Breast epithelium (tissue), 3 donors: ENCODE results near the gene CDH23.

Source experiments
- POLR2A ChIP-seq: fragments of 450-650 bp; IDR thresholded peaks from one replicate; pipeline ENCODE4 v1.6.1; 2016; ENCODE audit warnings: antibody characterized with exemption, mild to moderate bottlenecking, moderate library complexity
- POLR2AphosphoS5 ChIP-seq, 3 donors: sonication (generic); formaldehyde crosslinking; IDR thresholded peaks; one replicate each; pipeline ENCODE4 v1.6.1; 2017; ENCODE audit warnings: antibody characterized with exemption in 3 of 3
- TF ChIP-seq, protein P1 (sequence below), 3 donors: fragments of 450-650 bp; IDR thresholded peaks; one replicate each; pipeline ENCODE4 v1.5.1; 2016 to 2017; ENCODE audit warnings: antibody characterized with exemption in 3 of 3, mild to moderate bottlenecking in 3 of 3, moderate library complexity in 3 of 3

GRCh38 chr10:71716426-71716825, 319.7 kb downstream of the CDH23 start:
- TF ChIP-seq, protein P1, sequence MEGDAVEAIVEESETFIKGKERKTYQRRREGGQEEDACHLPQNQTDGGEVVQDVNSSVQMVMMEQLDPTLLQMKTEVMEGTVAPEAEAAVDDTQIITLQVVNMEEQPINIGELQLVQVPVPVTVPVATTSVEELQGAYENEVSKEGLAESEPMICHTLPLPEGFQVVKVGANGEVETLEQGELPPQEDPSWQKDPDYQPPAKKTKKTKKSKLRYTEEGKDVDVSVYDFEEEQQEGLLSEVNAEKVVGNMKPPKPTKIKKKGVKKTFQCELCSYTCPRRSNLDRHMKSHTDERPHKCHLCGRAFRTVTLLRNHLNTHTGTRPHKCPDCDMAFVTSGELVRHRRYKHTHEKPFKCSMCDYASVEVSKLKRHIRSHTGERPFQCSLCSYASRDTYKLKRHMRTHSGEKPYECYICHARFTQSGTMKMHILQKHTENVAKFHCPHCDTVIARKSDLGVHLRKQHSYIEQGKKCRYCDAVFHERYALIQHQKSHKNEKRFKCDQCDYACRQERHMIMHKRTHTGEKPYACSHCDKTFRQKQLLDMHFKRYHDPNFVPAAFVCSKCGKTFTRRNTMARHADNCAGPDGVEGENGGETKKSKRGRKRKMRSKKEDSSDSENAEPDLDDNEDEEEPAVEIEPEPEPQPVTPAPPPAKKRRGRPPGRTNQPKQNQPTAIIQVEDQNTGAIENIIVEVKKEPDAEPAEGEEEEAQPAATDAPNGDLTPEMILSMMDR (IDR thresholded peaks at IDR 0.05) = no peak
- no peak for TF ChIP-seq POLR2AphosphoS5 (IDR thresholded peaks at IDR 0.05)
- TF ChIP-seq POLR2A = no peak
